GM12874 (cell line): Measurements from ENCODE around the gene NPB.

ENCODE experiments used
- CTCF ChIP-seq: IDR thresholded peaks from 2 replicates; pipeline ENCODE4 v1.5.1; 2011; ENCODE audit warnings: low read depth, mild to moderate bottlenecking, control low read depth, low read length, moderate library complexity; ENCODE audit not compliant: insufficient read depth

NPB gene

GRCh38 chr17:81928544-81929252 lies 26.7 kb downstream of the NPB start:
- TF ChIP-seq CTCF: no peak

- no peak for TF ChIP-seq CTCF
Measured at GRCh38 chr17:81929253-81930141, 27.5 kb downstream of the NPB start.

GRCh38 chr17:81930142-81931125 lies 28.4 kb downstream of the NPB start:
- no peak for TF ChIP-seq CTCF

GRCh38 chr17:81931189-81931556 lies 29.1 kb downstream of the NPB start:
- no peak for TF ChIP-seq CTCF

- TF ChIP-seq CTCF: no peak
Measured at GRCh38 chr17:81931557-81932332, 29.7 kb downstream of the NPB start.

GRCh38 chr17:81932333-81932983 lies 30.4 kb downstream of the NPB start:
- TF ChIP-seq CTCF: no peak
